ENCODE data around the gene DPP6.
"Not testable (repeated sequence)": the region's sequence is repeated elsewhere in the genome, so short reads cannot be mapped to it uniquely, and the experiment has no call there.

The DPP6 gene

DNA sequence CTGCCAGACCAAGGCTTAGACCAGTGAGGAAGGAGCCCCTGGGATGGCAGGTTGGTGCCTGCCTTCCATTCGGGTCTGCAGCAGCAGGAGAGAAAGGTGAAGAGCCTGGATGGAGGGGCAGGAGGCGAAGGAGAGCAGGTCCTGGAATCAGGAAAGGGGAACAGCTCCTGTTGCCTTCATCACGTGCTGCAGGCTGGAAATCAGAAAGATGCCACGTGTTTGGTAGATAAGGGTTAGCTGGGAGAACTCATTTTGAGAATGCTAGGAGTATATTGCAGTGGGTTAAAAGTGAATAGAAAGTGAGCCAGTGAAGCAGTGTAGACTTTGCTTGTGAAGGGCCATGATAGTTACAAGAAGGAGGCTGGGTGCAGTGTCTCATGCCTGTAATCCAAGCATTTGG, 579.0 kb downstream of the DPP6 start:
- no peak for DNase-seq

DNA sequence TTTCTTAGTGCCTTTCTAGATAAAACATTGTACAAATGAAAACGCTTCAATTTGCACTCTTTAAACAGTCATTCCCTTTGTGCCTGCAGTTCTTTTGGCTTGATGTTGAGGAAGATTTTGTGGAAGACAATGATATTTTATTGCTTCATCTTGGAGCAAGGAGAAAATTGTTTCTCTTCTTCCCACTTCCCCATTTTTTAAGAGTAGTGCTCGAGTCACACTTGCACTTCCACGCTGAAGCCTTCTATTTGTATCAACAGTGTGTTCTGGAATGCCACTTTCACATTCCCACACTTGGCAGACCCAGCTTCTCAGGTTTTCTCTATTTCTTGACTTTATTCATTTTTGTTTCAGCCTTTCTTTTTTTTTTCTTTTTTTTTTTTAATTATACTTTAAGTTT, 581.4 kb downstream of the DPP6 start:
- DNase-seq = no peak

DNA sequence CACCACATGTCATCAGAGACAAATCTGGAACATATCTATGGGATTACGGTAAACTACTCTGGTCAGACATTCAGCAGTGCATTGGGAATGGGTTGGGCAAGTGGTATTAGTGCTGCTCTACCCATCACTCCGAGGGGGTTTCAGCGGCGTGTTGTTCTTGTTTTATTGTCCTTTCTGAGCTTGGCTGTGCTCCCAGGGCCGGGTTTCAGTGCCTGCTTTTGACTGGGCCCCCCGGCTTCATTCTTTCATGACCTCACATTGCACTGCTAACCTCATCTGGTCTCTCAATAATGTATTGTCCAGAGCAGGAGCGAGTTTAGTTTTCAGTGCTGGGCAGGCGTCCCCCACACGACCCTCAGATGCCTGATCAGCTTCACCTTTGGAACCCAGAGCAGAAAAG, 586.1 kb downstream of the DPP6 start:
- no peak for DNase-seq

DNA sequence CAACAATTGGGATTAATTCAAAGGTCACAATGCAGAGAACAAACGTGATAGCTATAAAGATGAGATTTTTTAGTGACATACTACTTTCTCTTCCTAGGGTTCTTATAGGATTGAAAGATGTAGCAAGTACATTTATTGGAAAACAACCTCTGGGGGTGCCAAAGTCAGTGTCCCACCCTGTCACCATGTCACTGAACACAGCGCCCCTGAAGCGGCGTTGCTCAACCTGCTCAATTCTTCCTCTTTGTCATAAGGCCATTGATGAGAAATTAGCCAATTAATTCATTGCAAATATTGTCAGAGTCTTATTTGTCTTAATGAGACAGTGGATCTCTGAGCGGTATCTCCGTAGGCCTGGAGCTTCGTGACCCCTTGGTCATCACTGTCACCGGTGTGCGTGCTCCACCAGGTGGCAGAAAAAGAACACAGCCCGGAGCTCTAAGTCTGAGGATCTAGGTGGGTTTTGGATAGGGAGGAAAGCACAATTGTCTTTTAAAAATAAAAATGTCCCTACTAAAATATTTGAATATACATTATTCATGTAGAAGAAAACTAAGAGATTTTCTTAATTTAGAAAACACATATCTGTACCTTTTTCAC, 588.2 kb downstream of the DPP6 start:
- no peak for DNase-seq

DNA sequence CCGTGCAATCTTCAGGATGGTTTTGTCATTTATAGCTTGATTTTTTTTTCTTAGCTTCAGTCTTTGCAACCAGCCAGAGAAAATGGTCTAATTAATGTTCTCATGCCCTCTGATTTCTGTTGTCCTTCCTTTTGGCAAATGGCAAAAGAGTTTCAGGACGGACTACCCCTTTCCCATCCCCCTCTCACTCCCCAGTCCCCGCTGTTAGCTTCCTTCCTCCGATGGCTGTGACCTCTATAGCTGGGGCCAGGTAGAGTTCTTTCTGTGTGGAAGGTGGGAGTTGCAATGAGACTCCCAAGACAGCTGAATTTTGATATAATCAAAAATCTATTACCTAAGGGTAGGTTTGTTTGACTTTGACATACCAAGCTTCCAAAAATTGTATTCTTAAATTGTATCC, 588.7 kb downstream of the DPP6 start:
- no peak for DNase-seq

DNA sequence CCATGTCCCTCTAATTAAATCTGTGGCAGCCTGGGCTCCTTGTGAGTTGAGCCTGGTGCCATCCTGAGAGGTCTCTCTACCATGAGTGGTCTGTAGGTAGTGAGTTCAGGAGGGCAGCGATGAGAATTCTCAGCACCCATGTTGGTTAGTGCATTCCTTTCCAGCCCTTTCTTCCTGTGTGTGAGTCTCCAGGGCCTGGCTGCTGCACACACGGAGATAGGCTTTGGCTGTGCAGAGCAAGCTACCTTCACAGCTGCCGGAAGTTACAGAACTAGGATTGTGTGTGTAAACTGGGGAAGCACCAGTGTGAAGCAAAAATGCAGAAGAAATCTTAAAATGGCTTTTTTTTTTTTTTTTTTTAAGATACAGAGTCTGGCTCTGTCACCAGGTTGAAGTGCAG, 592.2 kb downstream of the DPP6 start:
- no peak for DNase-seq

DNA sequence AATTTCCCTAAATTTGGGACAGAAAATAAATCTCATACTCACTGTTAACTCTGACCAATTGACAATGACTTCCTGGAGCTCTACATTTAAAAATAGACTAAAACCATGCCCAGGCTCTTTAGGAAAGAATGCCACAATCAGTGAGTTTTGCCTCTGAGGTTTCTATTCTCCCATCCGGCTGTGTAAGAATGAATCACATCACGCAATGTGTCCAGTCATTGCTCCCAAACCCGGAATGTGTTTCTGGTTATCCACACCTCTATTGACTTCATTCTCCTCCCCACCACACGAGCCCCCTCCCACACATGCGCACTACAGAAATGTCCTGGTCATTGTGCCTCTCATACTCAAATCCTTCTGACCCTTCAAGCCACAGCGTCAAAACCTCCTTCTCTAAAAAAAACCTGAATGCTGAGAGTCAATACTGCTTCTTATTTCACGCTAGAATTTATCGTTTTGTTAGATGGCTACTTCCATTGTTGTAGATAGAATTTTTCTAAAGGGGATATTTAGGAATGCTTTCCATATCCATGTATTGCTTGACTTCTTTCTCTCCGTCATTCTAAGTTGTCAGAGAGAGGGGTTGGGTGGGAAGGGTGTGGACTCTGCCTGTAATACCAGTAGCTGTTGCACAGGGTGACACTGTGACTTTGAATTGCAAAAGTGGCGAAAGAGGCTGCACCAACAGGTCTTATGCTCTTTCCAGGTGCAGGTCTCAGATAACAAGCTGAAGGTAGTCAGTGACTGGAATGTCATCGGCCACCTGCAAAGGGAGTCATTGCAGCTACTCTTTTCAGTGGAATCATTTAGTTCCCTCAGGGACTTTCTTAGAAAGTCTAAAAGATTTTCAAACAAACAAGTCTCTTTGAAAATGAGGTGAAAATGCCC, 594.2 kb downstream of the DPP6 start:
- DNase-seq = no peak

DNA sequence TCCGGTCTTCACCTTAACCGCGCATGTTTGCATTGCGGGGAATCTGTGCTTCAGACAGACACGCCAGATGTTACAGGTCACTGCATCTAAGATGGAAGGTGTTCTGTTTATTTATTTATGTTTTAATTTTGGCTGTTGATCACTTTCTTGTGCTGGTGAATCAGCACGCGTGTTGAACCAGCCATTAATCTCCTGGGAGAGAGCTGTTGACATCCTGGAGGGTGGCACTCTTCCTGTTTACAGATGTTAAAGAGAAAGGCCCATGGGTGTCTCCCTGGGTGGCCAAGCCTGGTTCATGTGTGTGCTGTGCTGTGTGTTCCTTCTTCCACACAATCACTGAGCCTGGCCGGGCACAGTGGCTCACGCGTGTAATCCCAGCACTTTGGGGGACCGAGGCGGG, 595.4 kb downstream of the DPP6 start:
- no peak for DNase-seq

DNA sequence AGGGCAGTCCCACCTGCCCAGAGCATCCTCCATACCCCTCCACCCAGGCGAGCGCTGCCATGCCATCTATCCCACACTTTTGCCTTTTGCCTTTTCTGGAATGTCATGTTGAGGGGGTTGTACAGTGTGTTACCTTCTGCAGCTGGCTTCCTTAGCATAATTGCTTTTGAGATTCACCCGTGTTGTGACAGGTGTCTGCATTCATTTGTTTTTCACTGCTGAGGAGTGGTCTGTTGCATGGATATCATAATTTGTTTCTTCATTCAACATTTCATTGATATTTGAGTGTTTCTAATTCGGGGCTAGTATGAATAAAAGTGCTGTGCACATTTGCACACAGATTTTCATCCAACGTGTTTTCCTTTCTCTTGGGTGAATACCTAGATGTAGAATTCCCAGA, 596.8 kb downstream of the DPP6 start:
- no peak for DNase-seq

DNA sequence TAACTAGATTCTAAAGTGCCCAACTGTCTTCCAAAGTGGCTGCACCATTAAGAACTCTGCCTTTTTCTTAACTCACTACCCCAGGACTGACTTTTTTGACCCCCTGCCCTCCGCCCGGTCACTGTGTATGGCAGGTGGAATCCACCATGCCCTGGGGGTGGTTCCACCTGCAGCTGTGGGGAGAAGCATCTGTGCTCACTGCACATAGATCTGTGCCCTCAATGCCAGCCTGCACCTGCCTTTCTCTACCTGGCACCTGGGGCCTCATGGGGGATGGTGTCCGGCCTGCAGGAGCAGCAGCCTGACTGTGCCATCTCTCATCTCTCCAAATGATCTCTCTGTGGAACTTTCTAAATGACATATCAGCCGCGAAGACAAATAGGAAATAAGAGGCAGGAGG, 597.2 kb downstream of the DPP6 start:
- DNase-seq = no peak

DNA sequence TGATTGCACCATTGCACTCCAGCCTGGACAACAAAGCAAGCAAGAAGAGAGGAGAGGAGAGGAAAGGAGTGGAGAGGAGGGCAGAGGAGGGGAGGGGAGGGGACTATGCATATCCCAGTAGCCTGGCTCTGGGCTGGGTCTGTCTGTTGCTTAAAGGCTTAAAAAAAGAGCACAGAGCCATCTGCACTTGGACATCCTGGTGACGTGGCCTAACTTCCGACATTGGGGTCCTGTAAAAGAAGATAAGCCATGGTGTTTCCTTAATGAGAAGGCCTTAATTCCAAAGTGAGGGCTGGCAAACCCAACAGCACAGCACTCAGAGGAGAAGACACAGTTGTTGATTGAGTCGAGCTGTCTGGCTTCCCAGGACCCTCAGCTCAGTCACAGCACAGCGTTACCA, 598.1 kb downstream of the DPP6 start:
- no peak for DNase-seq

DNA sequence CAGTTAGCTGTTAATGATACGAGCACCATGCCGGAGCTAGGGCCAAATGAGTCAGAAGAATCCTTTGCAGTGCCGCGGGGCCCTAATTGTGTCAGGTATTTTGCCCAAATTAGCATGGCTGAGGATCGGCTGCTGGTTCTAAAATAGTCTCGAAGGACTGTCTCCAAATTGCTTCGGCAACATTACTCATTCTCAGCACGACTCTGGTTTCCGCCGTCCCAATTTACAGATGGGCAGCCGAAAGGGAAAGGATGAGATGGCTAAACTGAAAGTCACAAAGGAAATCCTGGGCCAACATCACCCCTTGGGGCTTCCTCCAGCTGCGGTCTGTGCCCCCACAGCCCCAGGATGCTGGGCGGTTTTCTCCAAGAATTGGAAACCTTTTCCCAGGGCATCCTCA, 599.3 kb downstream of the DPP6 start:
- no peak for DNase-seq

DNA sequence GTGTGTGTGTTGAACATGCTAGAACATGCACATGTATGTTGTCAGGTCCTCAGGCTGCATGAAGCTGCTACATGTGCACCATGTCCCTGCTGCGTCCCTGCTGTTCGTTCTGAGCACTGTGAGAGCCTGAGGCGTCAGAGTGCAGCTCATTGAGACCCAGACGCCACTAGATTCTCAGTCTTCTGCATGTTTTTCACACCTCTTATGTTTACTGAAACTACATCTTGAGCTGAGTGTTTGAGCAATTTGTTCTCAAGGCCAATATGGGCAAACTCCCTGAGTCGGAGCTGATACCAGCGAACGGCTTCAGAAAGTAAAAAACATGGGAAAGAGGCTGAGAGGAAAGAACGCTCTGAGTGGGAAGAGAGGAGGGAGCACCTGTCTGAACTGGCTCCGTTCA, 600.4 kb downstream of the DPP6 start:
- no peak for DNase-seq

DNA sequence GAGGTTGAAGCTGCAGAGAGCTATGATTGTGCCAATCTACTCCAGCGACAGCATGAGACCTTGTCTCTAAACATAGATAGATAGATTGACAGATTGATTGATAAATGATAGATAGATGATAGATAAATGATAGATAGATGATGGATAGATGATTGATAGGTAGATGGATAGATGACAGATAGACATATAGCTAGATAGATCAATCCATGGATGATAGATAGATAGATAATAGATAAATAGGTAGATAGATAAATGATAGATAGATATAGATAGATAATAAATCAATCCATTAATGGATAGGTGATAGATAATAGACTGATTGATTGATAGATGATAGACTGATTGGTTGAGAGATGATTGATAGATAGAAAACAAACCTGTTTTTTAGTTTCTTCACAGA, 601.1 kb downstream of the DPP6 start:
- DNase-seq = no peak

DNA sequence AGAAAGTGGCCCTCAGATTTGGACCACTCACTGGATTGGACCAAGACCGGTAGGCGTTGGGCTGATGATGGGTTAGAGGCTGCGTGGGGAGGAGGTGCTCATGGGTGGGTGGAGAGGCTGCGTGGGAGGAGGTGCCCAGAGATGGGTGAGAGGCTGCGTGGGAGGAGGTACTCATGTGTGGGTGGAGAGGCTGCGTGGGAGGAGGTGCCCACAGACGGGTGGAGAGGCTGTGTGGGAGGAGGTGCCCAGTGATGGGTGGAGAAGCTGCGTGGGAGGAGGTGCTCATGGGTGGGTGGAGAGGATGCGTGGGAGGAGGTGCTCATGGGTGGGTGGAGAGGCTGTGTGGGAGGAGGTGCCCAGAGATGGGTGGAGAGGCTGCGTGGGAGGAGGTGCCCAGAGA, 604.4 kb downstream of the DPP6 start:
- DNase-seq = no peak

DNA sequence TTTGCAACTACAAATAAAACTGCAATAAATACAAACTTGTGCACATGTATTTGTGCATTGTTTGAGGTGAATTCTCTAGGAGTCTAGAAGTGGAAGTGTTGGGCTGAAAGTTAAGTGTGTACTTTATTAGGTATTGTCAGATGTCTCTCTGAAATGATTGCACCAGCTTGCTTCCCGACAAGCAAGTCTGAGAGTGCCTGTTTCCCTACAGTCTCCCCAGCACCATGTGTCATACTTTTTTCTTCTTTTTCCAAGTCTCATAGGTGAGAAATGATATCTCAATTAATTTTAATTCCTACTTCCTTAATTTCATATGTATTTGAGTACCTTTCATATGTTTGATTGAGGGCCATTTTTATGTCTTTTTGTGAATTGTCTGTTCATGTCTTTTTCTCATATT, 614.6 kb downstream of the DPP6 start:
- DNase-seq = no peak

DNA sequence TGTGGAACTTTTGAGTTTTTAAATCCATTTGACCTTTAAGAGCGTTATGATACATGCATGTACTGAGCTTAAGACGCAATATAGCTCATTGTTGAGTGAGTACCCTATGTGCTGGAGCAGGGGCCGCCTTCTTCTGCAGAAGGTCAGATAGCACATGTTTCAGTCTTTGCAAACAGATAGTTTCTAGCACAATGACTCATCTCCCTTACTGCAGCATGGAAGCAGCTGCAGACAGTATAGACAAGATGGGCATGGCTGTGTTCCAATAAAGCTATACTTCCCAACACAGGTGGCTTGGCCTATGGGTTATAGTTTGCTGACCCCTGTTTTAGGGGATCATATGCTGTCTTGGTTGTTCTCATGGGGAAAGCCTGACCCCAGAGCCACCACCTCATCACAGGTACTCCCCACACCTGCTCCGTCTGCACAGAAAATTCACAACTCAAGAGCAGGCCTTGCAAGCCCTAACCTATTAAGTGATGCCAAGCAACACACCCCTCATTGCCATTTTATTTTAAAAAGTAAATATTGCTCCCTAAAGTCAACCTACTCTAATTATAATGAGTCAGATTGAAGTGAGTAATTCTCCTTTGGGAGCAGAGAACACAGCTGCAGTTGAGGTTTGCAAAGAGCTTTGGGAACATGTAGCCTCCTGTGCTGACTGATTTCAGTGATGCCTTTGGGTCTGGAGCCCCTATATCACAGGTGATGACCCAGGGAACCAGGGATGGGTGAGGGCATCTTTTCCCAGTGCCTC, 620.6 kb downstream of the DPP6 start:
- DNase-seq = no peak

DNA sequence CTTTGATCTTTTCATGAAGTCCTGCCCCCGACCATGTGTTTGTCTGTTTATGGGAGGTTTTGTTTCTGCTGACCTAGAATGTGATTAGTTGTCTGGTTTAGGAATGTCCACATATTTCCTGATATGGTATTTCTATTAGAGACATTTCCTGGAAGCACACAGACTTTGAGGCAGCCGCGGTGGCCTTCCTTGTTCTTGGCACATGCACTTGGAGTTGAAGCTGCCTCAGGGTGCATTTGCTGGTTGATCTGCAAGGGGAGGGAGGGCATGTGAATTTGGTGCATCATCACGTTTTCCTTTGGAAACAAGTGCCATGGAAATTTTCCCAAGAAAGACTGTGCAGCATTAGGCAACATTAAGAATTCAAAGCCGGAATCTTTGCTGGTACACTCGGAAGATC, 622.0 kb downstream of the DPP6 start:
- DNase-seq = no peak

DNA sequence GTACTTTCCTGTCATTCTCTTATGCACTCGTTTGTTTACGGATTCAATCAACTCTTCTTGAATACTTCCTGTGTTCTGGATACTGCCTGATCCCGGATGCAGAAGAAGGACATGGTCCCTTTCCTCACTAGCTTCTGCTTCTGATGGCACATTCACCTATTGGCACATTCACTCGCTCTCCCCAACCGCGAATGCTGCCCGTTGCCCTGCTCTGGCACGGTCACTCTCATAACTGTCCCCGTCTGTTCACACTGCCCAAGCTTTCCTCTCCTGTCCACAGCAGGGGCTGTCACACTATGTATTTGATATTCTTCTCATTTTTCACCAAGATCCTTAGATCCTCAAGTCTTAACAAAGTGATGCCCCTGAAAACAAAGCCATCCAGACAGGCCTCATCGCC, 623.4 kb downstream of the DPP6 start:
- no peak for DNase-seq

DNA sequence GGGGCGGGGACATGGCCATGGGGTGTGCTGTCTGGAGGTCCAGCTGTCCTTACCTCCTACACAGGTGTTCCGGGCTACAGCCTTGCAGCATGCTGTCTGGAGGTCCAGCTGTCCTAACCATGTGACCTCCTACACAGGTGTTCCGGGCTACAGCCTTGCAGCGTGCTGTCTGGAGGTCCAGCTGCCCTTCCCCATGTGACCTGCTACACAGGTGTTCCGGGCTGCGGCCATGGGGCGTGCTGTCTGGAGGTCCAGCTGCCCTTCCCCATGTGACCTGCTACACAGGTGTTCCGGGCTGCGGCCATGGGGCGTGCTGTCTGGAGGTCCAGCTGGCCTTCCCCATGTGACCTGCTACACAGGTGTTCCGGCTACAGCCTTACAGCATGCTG, 623.8 kb downstream of the DPP6 start:
- DNase-seq = not testable (repeated sequence)

DNA sequence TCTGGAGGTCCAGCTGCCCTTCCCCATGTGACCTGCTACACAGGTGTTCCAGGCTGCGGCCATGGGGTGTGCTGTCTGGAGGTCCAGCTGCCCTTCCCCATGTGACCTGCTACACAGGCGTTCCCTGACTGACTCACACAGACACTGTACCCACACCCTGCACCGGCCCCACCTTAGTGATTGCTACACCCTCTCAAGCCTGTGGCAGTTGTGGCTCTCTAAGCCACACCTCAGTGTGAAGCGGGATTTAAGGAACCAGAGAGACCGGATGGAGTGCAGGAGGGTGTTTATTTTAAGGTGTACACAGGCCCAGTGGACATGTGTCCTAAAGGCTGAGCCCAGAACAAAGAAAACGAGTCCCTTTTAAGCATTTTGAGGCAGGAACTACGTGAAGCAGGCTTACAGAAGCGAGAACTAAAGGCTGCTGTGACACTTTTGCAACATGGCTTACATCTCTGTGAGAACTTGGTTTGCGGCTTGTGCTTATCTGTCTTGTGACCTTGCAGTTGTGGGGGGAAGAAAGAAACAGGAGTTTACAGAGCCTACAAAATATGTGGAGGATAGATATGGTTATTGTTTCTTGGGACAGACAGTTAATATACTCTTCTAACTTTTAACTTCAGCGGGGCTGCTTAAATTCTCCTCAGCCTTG, 624.4 kb downstream of the DPP6 start:
- DNase-seq = no peak

DNA sequence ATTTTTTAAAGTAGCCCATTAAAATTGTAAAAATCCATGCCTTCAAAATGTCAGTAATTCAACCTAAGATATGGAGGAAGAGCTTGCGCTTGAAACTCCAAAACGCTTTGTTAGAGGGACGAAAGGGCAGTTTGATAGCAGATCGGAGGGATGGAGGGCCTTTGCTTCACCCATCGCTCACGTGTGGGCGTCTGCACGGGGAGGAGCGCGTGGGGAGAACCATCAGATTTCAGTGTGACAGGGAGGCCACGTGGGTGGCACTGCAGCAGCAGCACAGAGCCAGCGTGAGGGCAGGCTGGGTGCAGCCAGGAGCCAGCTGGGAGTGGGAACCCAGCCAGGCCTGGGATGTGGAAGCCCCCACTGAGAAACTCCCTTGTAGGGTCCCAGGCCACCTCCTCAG, 625.3 kb downstream of the DPP6 start:
- no peak for DNase-seq

DNA sequence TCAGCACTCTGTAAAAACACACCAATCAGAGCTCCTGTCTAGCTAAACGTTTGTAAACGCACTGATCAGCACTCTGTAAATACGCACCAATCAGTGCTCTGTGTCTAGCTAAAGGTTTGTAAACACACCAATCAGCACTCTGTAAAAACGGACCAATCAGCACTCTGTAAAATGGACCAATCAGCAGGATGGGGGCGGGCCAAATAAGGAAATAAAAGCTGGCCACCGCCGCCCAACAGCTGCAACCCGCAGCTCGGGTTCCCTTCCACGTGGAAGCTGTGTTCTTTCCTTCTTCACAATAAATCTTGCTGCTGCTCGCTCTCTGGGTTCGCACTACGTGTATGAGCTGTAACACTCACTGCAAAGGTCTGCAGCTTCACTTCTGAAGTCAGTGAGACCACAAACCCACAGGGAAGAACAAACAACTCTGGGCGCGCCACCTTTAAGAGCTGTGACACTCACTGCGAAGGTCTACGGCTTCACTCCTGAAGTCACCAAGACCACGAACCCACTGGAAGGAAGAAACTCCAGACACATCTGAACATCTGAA, 625.9 kb downstream of the DPP6 start:
- not testable (repeated sequence) for DNase-seq

Data from CD4-positive, alpha-beta T cell treated with Interleukin-6 for 4 hours (primary cell).